DLD1 (cell line): ENCODE data around the gene KAT6B.
"Not testable (repeated sequence)": the region's sequence is repeated elsewhere in the genome, so short reads cannot be mapped to it uniquely, and the experiment has no call there.

Experiments used
- in situ Hi-C: cut with HindIII; loops from 2 replicates; pipeline ENCODE4 v1.10.0; 2017; ENCODE audit warnings: low sequenced_read_pairs

KAT6B gene

DNA sequence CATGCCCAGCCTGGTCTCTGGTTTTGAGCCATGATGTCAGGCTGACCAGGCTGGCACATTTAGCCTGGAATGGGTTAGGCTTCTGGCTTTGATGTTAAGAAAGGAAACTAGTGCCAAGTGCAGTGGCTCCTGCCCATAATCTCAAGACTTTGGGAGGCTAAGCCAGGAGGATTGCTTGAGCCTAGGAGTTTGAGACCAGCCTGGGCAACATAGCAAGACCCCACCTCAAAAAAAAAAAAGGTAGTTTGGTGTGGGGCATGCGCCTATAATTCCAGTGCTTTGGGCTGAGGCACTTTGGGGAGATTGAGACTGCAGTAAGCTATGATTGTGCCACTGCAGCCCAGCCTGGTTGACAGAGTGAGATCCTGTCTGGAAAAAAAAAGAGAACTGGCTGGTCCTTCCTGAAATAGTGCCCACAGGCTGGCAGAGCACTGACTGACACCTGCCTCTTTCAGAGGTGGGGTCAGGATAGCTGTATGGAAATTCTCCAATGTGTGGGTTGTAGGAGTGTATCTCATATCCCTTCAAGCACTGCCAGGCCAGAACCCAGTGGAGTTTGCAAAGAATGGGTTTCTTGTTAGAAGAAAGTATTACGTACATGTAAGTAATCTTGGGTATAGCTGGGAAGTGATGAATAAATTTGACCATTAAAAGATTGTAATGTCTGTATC lies 61.3 kb downstream of the KAT6B start:
- in situ Hi-C loops: no loop called here

DNA sequence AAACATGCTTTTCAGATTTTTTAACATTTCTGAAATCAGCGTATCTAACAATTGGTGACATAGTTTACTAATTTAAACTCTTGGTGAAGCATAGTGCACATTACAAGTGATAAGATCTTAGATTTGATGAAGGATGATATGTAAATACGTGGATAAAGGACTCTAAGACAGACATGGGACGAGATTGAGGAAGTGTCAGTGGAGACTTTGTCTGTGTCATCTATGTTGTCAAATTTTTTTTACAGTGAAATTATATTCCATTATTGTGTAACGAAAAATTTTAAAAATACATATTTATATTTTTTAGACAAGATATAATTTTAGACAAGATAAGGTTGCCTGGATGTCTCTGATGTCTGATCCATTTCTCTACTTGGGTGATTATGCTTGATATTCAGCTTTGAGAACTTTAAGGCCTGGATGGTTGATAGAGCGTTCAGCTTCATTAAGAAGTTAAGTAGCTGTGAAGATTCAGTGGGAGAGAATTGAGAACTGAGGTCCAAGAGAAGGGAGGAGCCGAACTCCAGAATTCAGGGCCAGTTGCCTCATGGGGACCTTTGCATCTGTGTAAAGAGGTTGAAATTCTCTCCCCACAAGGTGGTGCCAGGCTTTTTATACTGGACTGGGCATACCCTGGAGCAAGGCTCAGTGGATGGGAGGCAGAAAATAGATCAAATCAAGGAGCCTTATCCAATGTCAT lies 62.7 kb downstream of the KAT6B start:
- in situ Hi-C loops: no loop called here

DNA sequence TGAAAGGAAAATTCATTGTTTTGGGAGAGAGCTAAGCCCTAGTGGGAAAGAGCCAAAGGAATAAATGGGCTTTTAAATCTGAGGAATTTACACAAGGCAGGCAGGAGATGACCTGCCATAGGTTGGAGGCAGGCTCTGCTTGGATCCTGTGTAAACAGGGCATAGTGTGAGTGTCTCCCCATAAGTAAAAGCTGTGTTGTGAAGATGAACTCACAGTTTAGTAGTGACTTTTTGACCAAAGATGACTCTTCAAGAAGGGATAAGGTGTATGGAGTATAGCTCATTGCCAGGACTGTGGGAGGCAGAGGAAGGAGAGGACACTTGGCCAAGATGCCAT lies 63.2 kb downstream of the KAT6B start:
- in situ Hi-C loops: no loop called here

DNA sequence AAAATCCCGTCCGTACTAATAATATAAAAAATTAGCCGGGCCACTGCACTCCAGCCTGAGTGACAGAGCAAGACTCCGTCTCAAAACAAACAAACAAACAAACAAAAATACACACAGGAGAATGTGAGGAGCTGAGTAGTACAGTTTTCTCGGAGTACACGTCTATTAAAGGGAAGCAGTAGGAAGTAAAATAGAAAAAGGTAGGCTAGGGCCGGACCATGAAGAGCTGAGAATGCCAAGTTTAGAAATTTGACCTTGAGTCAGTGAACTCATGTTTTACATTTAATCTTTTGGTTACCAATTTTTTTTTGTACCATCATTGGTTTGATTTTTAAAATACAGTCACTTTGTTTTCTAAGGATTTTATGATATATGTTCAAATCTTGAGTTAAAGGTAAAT lies 64.1 kb downstream of the KAT6B start:
- in situ Hi-C loops: no loop called here

GRCh38 chr10:74891053-74891452 lies 64.7 kb downstream of the KAT6B start:
- in situ Hi-C loops: no loop called here

GRCh38 chr10:74892839-74893238 lies 66.4 kb downstream of the KAT6B start:
- in situ Hi-C loops: no loop called here

DNA sequence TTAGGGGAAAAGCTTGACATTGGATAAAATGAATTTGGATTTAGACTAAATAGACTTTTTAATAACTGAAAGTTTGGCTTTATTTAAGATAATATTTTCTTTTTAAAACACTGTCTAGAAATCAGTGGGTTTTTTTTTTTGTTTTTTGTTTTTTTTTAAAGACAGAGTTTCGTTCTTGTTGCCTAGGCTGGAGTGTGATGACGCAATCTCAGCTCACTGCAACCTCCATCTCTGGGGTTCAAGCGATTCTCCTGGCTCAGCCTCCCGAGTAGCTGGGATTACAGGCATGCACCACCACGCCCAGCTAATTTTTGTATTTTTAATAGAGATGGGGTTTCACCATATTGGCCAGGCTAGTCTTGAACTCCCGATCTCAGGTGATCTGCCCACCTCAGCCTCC lies 66.9 kb downstream of the KAT6B start:
- in situ Hi-C loops: not testable (repeated sequence)

GRCh38 chr10:74896788-74897527 lies 70.6 kb downstream of the KAT6B start:
- in situ Hi-C loops: no loop called here

DNA sequence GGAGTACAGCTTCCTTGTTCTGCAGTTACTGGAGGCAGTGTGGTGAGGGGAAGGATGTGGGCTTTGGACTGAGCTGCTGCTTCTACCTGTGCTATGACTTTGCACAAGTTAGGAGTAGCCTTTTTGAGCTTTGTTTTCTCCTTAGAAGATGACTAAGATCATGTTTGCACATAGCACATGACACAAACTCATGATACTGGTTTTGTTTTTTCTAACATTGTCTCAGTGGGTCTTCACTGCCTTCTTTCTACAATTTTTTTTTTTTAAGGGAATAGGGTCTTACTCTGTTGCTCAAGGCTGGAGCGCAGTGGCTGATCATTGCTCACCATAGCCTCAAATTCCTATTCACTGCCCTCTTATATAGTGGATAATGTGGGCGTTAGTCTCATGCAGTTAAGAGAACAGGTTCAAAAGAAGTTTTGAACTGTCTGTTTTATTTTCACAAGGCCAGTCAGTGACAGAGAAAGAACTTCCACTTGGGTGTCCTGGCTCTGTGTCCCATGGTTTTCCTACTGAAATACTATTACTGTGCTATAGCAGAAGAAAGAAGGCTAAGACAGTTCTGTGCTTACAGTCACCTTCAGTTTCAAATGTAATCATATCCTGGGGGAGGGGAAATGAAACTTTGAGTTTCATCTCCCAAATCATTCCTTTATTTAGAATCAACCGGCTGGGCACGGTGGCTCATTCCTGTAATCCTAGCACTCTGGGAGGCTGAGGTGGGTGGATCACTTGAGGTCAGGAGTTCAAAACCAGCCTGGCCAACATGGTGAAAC lies 72.0 kb downstream of the KAT6B start:
- in situ Hi-C loops: no loop called here

DNA sequence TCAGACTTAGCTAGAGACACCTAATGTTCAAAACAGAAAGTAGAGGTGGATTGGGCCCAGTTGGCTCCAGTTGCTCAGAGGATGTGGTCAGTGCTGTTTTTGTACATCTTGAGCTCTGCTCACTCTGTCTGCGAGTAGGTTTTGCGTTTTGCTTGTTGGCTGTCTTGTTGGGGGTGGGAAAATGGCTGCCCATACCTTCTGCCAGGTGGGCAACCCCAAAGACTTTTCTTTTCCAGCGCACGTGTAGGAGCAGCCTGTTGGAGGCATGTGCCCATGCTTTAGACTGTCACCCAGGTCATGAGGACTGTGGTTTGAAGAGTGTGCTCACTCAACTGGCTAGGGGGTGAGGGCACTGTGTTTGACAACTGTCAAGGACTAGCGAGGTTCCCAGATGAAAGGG lies 73.9 kb downstream of the KAT6B start:
- in situ Hi-C loops: no loop called here

DNA sequence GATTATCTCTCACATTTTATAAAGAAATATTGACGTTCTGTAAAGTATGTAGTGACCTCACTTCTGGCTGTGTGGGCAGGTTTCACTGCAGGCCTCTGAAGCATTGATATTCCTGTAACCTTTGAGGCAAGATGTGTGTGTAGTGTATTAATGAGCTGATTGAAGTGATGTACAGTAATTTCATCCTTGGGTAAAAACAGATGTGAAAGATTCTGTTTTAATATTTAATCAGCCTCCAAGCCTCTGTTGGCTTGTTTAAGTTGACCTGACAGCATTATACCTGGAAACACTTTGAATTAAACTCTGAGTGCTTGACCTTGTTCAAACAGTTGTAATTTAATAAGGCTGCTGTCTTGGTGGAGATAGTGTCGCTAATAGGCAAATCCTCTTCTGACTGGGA lies 74.9 kb downstream of the KAT6B start:
- in situ Hi-C loops: no loop called here

GRCh38 chr10:74901867-74902450 lies 75.6 kb downstream of the KAT6B start:
- in situ Hi-C loops: no loop called here

DNA sequence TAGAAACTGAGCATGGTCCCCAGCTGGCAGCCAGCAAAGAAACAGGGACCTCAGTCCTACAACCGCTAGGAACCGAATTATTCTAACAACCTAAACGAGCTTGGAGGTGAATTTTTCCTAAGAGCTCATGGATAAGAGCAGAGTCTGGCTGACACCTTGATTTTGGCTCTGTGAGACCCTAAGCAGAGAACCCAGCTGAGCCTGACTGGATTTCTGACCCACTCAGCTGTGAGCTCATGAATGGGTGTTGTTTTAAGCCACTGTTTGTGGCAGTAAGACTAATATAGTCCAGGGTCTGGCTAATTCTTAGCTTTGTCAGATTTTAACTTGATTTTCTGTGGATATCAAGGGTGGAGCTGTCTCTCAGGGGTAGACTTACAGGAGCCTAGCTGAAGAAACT lies 77.1 kb downstream of the KAT6B start:
- in situ Hi-C loops: no loop called here

DNA sequence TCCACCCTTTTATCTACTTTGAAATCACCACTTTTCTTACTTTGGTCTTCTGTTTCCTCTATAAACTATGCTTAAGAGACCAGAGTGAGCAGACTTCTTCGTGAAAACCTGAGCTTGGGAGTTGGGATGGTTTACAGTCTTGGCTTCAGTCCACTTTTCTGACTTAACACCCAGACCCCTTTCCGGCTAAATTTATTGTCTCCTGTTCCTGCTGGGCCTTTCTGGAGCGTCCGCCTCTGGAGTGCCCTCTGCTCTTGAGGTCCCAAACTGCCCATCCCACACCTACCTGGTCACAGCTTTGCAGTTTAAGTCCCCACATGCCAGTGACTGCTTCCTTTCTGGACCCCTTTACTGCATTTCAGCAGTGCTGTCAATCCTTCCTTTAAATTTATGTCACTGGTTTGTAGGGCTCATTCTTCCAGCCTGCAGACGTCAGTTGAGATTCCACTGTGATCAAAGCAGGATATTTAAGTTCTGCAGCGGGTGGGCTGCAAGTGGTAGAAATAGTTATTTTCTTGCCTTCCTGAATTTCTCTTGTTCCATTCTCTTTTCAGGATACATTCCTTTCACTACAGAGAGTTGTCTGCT lies 80.3 kb downstream of the KAT6B start:
- in situ Hi-C loops: no loop called here

DNA sequence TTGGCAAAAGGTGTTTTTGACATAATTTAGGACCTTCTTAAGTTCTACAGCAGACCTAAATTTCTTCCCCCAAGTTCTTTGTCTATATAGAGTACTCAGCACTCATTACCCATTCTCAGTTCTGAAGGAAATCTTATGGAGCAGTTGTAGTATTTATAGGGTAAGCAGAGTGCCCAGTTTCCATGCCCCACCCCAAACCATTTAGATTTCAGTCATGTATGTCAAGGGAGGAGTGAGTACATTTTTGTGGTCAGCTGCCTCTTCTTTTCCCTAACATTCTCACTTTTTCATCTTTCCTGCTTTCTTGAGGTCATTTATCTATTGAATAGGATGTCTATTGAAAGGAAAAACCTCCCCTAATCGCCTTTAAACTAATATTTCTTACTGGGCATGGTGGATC lies 83.3 kb downstream of the KAT6B start:
- in situ Hi-C loops: no loop called here

DNA sequence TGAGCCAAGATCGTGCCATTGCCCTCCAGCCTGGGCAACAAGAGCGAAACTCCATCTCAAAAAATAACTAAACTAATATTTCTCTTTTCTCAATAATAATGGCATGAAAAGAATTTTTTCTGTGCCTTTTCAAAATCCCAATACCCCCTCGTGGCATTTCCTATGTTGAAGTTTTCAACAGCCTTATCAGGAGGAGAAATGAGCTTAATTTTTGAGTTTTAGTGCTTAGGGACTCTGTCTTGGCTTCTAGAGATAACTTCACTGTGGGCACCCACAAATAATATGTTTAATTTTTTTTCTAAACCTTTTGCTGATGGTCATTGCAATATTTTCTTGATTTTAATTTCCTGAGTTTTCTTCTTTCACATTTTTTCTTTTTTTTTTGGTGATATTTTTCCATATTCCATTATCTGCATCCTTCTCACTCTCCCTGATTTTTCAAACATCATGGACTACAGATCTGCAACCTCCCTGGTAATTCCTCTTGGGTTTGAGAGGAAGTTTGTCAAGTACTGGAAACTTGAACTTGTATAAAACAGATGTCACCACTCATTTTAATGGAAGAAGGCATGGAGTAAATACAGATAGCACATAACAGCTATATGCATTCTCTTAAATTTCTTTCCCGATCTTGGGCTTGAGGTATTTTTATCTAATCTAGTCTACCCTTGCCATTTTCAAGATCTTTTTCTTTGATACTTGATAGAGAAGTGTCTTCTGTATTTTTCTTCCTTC lies 84.0 kb downstream of the KAT6B start:
- in situ Hi-C loops: no loop called here

GRCh38 chr10:74910976-74911350 lies 84.6 kb downstream of the KAT6B start:
- in situ Hi-C loops: no loop called here

DNA sequence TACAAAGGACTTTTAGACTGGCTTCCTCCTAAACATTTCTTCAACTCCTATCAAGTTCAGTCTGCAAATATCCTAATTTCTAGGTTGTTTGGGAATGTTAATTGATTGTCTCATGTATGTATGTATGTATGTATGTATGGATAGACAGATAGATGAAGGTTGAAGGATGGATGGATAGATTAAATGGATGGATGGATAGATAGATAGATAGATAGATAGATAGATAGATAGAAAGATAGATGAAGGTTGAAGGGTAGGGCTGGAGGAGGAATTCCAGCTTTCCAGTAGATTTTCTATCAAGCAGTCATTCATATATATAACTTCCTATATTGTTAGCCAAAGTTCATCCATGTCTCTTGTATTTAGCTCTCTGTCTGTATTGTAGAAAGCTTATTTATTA lies 85.8 kb downstream of the KAT6B start:
- in situ Hi-C loops: no loop called here

DNA sequence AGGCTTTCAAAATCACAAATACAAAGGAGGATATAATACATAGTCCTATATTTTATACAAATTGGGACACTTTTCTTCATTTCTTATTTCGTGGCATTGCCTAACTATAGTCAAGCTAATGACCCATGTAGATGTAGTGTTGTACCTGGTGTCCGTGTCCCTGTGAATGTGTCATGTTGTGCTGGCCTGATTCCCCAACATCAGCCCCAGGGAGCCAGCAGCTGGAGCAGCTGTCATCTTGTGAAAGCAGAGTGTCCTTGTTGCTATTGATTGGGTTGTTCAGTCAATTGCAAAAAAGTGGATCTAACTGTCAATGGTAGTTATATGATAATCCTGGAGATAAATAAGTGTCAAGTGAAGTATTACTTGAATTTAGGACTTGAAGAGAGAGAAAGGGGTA lies 86.3 kb downstream of the KAT6B start:
- in situ Hi-C loops: no loop called here

- in situ Hi-C loops: no loop called here
Observed at GRCh38 chr10:74913377-74913979, 87.1 kb downstream of the KAT6B start.
